ENCODE measurements around the gene PLGRKT. TPM values are rescaled to one million over a fixed set of nuclear protein-coding genes. Genes with fewer than 3 reads are reported as not detected.

The PLGRKT gene
- total and polyA plus RNA-seq, 2 experiments from 2014 or later: 13.1 to 31.5 TPM

DNA sequence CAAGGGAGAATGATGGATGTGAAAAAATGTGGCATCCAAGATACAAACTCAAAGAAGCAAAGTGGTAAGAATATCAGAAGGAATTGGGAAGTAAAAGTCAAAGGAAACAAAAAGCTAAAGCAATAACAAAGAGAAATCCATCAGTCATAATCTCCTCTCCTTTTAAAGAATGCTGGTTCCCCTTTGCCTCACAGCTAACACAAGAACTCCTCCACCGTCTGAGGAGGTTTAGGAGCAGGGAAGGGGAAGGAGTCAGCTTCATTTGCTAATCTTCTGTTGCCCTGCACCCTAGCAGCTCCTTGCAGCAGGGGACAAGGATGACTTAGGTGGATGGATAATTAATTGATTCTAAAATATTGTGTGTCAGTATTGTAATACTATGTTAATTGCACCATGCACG lies 29.0 kb upstream of the PLGRKT start (continued):
- TF ChIP-seq EZH2 (IDR thresholded peaks at IDR 0.05; ENCODE audit: low read depth, unreplicated experiment) (no peak), CREB1 (CRISPR knock-in tag; IDR thresholded peaks at IDR 0.05; ENCODE audit: low read depth) (no peak), EZH2phosphoT487 (IDR thresholded peaks at IDR 0.05; ENCODE audit: unreplicated experiment) (no peak), ZNF114 (CRISPR knock-in tag; IDR thresholded peaks at IDR 0.05) (no peak)
- TF ChIP-seq, protein P1, sequence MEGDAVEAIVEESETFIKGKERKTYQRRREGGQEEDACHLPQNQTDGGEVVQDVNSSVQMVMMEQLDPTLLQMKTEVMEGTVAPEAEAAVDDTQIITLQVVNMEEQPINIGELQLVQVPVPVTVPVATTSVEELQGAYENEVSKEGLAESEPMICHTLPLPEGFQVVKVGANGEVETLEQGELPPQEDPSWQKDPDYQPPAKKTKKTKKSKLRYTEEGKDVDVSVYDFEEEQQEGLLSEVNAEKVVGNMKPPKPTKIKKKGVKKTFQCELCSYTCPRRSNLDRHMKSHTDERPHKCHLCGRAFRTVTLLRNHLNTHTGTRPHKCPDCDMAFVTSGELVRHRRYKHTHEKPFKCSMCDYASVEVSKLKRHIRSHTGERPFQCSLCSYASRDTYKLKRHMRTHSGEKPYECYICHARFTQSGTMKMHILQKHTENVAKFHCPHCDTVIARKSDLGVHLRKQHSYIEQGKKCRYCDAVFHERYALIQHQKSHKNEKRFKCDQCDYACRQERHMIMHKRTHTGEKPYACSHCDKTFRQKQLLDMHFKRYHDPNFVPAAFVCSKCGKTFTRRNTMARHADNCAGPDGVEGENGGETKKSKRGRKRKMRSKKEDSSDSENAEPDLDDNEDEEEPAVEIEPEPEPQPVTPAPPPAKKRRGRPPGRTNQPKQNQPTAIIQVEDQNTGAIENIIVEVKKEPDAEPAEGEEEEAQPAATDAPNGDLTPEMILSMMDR (conservative IDR thresholded peaks at IDR 0.05; ENCODE audit: low read depth in 2 of 2): no peak
- TF ChIP-seq, protein P2, sequence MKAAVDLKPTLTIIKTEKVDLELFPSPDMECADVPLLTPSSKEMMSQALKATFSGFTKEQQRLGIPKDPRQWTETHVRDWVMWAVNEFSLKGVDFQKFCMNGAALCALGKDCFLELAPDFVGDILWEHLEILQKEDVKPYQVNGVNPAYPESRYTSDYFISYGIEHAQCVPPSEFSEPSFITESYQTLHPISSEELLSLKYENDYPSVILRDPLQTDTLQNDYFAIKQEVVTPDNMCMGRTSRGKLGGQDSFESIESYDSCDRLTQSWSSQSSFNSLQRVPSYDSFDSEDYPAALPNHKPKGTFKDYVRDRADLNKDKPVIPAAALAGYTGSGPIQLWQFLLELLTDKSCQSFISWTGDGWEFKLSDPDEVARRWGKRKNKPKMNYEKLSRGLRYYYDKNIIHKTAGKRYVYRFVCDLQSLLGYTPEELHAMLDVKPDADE (IDR thresholded peaks at IDR 0.05): no peak

DNA sequence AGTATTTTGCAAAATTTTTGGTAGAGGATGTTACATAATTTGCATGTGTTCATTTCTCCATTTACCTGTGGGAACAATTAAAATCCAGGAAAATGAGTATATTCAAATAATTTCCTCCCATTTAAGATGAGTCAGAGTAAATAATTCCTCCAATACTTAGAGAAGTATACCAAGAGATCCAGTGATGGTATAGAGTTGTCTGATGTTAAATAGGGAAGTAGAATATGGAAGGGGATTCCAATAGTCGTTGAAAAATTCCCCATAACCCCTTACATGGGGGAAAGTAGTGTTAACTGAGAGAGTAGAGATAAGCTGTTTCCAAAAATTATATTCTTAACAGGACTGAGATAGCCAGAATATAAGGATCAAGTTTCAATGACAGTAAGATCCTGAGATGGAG lies 28.3 kb upstream of the PLGRKT start:
- no peaks in the 10 kb centered on the region for H3K27me3 ChIP-seq (ENCODE audit: insufficient read depth)
- no peak for ATAC-seq
- no peaks in the 10 kb centered on the region for H3K79me2 ChIP-seq (replicated peaks; ENCODE audit: insufficient read depth)
- Mint-ChIP-seq H3K27ac (no peak overlapping the region), H3K4me1 (no peaks in the 10 kb centered on the region; the same call in 2 of the 3 replicates), H3K36me3 (ENCODE audit: low read depth) (no peaks in the 10 kb centered on the region), H3K9me3 (no peaks in the 10 kb centered on the region), H3K27me3 (ENCODE audit: insufficient read depth, low read depth, poor library complexity) (no peaks in the 10 kb centered on the region), H3K4me3 (no peak overlapping the region)
- no peak overlapping the region for H3K4me3 ChIP-seq
- no peak overlapping the region for H2AFZ ChIP-seq
- no peaks in the 10 kb centered on the region for H4K20me1 ChIP-seq (replicated peaks; ENCODE audit: insufficient read depth)
- DNase-seq (ENCODE audit: low spot score): no peak
- H3F3A ChIP-seq (replicated peaks; ENCODE audit: low read depth): no peaks in the 10 kb centered on the region
- no peaks in the 10 kb centered on the region for H3K4me1 ChIP-seq (ENCODE audit: insufficient read depth)
- H3K27ac ChIP-seq (ENCODE audit: low read depth): no peak overlapping the region
- no peaks in the 10 kb centered on the region for H3K36me3 ChIP-seq (ENCODE audit: insufficient read depth)
- no peaks in the 10 kb centered on the region for H3K9me2 ChIP-seq (ENCODE audit: insufficient read depth)
- H3K4me2 ChIP-seq: no peak overlapping the region
- TF ChIP-seq, protein P3, sequence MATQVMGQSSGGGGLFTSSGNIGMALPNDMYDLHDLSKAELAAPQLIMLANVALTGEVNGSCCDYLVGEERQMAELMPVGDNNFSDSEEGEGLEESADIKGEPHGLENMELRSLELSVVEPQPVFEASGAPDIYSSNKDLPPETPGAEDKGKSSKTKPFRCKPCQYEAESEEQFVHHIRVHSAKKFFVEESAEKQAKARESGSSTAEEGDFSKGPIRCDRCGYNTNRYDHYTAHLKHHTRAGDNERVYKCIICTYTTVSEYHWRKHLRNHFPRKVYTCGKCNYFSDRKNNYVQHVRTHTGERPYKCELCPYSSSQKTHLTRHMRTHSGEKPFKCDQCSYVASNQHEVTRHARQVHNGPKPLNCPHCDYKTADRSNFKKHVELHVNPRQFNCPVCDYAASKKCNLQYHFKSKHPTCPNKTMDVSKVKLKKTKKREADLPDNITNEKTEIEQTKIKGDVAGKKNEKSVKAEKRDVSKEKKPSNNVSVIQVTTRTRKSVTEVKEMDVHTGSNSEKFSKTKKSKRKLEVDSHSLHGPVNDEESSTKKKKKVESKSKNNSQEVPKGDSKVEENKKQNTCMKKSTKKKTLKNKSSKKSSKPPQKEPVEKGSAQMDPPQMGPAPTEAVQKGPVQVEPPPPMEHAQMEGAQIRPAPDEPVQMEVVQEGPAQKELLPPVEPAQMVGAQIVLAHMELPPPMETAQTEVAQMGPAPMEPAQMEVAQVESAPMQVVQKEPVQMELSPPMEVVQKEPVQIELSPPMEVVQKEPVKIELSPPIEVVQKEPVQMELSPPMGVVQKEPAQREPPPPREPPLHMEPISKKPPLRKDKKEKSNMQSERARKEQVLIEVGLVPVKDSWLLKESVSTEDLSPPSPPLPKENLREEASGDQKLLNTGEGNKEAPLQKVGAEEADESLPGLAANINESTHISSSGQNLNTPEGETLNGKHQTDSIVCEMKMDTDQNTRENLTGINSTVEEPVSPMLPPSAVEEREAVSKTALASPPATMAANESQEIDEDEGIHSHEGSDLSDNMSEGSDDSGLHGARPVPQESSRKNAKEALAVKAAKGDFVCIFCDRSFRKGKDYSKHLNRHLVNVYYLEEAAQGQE (IDR thresholded peaks at IDR 0.05; ENCODE audit: unreplicated experiment): no peak
- TF ChIP-seq ZNF114 (CRISPR knock-in tag; IDR thresholded peaks at IDR 0.05): no peak
- no peak for TF ChIP-seq POLR2AphosphoS5 (IDR thresholded peaks at IDR 0.05; ENCODE audit: low read depth)
- TF ChIP-seq, protein P4, sequence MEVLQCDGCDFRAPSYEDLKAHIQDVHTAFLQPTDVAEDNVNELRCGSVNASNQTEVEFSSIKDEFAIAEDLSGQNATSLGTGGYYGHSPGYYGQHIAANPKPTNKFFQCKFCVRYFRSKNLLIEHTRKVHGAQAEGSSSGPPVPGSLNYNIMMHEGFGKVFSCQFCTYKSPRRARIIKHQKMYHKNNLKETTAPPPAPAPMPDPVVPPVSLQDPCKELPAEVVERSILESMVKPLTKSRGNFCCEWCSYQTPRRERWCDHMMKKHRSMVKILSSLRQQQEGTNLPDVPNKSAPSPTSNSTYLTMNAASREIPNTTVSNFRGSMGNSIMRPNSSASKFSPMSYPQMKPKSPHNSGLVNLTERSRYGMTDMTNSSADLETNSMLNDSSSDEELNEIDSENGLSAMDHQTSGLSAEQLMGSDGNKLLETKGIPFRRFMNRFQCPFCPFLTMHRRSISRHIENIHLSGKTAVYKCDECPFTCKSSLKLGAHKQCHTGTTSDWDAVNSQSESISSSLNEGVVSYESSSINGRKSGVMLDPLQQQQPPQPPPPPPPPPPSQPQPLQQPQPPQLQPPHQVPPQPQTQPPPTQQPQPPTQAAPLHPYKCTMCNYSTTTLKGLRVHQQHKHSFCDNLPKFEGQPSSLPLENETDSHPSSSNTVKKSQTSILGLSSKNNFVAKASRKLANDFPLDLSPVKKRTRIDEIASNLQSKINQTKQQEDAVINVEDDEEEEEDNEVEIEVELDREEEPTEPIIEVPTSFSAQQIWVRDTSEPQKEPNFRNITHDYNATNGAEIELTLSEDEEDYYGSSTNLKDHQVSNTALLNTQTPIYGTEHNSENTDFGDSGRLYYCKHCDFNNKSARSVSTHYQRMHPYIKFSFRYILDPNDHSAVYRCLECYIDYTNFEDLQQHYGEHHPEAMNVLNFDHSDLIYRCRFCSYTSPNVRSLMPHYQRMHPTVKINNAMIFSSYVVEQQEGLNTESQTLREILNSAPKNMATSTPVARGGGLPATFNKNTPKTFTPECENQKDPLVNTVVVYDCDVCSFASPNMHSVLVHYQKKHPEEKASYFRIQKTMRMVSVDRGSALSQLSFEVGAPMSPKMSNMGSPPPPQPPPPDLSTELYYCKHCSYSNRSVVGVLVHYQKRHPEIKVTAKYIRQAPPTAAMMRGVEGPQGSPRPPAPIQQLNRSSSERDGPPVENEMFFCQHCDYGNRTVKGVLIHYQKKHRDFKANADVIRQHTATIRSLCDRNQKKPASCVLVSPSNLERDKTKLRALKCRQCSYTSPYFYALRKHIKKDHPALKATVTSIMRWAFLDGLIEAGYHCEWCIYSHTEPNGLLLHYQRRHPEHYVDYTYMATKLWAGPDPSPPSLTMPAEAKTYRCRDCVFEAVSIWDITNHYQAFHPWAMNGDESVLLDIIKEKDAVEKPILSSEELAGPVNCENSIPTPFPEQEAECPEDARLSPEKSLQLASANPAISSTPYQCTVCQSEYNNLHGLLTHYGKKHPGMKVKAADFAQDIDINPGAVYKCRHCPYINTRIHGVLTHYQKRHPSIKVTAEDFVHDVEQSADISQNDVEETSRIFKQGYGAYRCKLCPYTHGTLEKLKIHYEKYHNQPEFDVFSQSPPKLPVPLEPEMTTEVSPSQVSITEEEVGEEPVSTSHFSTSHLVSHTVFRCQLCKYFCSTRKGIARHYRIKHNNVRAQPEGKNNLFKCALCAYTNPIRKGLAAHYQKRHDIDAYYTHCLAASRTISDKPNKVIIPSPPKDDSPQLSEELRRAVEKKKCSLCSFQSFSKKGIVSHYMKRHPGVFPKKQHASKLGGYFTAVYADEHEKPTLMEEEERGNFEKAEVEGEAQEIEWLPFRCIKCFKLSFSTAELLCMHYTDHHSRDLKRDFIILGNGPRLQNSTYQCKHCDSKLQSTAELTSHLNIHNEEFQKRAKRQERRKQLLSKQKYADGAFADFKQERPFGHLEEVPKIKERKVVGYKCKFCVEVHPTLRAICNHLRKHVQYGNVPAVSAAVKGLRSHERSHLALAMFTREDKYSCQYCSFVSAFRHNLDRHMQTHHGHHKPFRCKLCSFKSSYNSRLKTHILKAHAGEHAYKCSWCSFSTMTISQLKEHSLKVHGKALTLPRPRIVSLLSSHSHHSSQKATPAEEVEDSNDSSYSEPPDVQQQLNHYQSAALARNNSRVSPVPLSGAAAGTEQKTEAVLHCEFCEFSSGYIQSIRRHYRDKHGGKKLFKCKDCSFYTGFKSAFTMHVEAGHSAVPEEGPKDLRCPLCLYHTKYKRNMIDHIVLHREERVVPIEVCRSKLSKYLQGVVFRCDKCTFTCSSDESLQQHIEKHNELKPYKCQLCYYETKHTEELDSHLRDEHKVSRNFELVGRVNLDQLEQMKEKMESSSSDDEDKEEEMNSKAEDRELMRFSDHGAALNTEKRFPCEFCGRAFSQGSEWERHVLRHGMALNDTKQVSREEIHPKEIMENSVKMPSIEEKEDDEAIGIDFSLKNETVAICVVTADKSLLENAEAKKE (CRISPR knock-in tag; IDR thresholded peaks at IDR 0.05): no peak
- TF ChIP-seq, protein P1 (conservative IDR thresholded peaks at IDR 0.05; ENCODE audit: low read depth in 2 of 2): no peak
- TF ChIP-seq NANOG (IDR thresholded peaks at IDR 0.05; ENCODE audit: borderline replicate concordance): no peak
- no peak for TF ChIP-seq CREB1 (CRISPR knock-in tag; IDR thresholded peaks at IDR 0.05; ENCODE audit: low read depth)
